ENCODE data around the gene SLC44A1.

Gene SLC44A1

DNA sequence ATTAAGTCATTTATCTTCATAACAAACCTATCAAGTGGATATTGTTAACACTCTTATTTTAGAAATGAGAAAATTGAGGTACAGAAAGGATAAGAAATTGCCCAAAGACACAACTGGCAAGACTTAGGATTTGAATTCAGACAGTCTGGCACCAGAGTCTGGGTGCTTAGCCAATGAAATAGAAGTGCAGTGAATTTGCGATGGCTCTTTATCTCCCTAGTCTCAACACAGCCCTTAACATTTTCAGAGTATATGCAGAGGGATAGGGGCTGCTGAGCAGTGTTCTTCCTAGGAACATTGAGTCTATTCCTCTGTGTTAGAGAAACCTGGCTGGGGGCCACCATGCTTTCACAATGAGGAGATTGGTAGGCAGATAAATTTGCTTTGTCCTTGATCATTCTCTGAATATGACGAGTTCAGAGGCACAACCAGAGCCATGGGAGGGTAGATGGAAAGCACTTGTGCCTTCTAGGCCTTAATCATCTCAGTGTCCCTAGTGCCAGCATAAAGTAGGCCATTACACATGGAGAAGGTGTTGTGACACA lies 197.2 kb downstream of the SLC44A1 start:
- H3K4me3 ChIP-seq (ENCODE audit: low read depth, low read length): no peak overlapping the region
- TF ChIP-seq, protein P1, sequence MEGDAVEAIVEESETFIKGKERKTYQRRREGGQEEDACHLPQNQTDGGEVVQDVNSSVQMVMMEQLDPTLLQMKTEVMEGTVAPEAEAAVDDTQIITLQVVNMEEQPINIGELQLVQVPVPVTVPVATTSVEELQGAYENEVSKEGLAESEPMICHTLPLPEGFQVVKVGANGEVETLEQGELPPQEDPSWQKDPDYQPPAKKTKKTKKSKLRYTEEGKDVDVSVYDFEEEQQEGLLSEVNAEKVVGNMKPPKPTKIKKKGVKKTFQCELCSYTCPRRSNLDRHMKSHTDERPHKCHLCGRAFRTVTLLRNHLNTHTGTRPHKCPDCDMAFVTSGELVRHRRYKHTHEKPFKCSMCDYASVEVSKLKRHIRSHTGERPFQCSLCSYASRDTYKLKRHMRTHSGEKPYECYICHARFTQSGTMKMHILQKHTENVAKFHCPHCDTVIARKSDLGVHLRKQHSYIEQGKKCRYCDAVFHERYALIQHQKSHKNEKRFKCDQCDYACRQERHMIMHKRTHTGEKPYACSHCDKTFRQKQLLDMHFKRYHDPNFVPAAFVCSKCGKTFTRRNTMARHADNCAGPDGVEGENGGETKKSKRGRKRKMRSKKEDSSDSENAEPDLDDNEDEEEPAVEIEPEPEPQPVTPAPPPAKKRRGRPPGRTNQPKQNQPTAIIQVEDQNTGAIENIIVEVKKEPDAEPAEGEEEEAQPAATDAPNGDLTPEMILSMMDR (IDR thresholded peaks at IDR 0.05; ENCODE audit: low read depth, low read length): no peak

DNA sequence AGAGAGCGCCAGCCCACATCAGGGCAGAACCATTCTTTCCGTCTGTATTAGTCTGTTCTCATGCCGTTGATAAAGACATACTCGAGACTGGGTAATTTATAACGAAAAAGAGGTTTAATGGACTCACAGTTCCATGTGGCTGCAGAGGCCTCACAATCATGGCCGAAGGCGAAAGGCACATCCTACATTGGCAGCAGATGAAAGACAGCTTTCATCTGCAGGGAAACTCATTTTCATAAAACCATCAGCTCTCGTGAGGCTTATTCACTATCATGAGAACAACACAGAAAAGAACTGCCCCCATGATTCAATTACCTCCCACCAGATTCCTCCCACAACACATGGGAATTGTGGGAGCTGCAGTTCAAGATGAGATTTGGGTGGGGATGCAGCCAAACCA lies 198.7 kb downstream of the SLC44A1 start:
- TF ChIP-seq, protein P1 (IDR thresholded peaks at IDR 0.05; ENCODE audit: low read depth, low read length): no peak
- no peak overlapping the region for H3K4me3 ChIP-seq (ENCODE audit: low read depth, low read length)

DNA sequence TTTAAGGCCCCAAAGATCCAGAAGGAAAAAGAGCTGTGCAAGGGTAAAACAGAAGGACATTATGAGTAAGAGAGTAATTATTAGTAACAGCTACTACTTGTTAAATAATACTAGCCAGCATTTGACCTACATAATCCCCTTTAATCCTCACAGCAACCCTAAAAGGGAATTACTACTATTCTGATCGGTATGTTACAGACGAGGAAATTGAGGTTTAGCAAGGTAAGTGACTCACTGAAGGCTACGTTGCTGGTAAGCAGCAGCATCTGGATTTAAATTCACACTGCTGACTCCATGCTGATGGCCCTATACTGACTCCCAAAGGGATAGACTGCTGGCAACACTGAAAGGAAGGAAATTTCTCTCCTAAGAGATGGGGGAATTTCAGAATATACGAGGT lies 199.7 kb downstream of the SLC44A1 start:
- TF ChIP-seq, protein P1 (IDR thresholded peaks at IDR 0.05; ENCODE audit: low read depth, low read length): no peak
- no peak overlapping the region for H3K4me3 ChIP-seq (ENCODE audit: low read depth, low read length)

DNA sequence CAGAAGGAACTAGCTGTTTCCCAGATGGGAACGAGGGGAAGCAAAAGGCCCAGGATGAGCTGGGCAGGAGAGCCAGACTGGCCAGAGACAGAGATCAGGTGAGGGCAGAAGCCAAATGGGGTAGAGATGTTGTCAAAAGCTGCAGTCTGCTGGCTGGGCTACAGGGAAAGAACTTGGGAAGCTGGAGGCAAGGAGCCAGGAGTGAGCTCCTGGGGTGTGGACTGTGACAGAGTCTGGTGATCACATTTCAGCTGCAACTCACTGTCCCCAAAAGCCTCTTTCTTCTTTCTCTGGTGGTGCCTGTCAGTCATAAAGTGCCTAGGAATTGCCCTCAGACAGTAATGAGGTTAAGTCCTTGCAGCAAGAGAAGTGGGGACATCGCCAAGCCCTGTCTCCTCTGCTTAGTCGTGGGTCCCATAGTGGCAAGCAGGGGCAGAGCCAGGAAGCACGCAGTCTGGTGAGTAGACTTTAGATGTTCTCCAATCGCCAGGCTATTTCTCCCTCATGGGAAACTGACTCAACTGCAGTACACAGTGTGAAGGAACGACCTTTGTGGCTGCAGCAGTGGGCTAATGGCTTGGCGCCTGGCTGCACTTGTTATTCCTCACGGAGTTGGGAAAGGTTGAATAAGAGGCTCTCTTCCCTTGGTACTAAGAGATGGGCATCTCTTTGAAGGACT lies 200.9 kb downstream of the SLC44A1 start:
- no peak overlapping the region for H3K4me3 ChIP-seq (ENCODE audit: low read depth, low read length)
- TF ChIP-seq, protein P1 (IDR thresholded peaks at IDR 0.05; ENCODE audit: low read depth, low read length): no peak

DNA sequence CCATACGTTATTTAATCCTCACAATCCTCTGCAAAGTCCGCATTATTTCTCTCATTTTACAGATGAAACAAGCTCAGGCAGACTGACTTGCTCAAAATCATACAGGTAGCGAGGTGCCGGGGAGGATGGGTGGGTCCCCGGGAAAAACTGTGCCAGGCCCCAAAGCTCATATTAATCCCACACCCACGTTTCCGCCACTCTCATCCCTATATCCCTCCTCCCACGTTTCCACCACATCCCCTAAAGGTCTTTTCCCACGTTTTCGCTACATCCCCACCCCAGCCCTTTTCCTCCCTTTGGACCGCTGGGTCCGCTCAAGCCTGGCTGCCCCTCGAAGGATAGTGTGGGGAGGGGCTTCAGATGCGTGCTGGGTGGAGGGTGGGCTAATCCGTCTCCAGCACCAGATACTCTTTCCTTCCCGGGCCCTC lies 202.9 kb downstream of the SLC44A1 start:
- TF ChIP-seq, protein P1 (IDR thresholded peaks at IDR 0.05; ENCODE audit: low read depth, low read length): no peak
- H3K4me3 ChIP-seq (ENCODE audit: low read depth, low read length): peak overlapping the region; percentile 90

DNA sequence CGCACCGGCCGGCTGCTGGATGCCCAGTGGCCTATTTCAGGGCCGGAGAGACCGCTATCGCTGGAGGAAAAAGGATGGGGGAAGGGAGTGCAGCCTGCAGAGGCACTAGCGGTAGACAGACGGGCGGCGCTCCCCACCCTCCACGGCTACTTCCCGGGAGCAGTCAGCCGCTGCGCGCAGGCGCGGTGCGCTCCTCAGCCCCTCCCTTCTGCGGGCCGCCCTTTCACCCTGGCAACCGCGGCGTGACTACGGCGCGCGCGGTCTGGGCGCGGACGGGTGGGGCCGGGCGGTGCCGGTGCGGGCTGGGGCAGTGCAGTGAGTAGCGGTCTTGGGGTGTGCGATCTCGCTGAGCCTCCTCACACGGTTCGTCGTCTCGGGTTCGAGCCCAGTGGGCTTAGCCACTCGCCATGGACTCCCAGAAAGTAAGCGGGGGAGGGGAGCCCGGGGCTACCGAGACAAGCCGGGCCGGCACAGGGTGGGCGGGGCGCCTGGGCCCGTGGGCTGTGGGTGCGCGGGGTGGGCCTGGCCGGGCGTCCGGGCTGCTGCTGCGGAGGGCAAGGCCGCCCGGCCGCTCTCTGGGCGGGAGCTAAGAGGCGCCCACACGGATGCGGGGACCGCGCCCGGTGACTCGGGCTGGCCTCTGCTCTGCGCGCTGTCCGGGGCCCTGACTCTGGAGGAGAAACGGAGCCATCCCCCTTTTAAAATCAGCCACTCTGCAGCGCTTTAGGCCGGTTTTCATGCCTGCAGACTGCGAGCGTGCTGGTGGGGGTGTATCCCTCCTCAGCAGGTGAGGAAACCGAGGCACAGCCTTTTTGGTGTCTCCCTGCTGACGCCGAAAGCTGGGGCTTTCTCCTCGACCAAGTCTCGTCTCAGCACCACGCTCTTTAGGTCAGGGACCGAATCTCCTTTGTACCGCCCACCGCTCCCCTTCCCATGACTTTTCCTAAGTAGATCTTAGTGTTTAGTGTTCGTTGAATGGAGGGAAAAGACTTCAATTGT lies 203.7 kb downstream of the SLC44A1 start, which contains the start of gene FSD1L:
Gene FSD1L, plus strand, starts transcription at position 221 of the 999 bp plus-strand sequence. Its CDS starts 187 bp downstream, at position 408.
- peak within 1 kb of the TSS; percentile 90 for H3K4me3 ChIP-seq (ENCODE audit: low read depth, low read length)
- TF ChIP-seq, protein P1 (IDR thresholded peaks at IDR 0.05; ENCODE audit: low read depth, low read length): peak; percentile 63
